ENCODE data around the gene TDRD3. TPM values are rescaled to one million over a fixed set of nuclear protein-coding genes. Genes with fewer than 3 reads are reported as not detected.

Gene TDRD3
- total RNA-seq, 2 donors from 2014 or later, result 12.9 to 22.5 TPM

GRCh38 chr13:60492187-60492586 is 95.2 kb downstream of the TDRD3 start:
- Mint-ChIP-seq H3K27ac (no peak overlapping the region), H3K36me3 (peaks cover 46 to 54% of the 10 kb centered on the region in 2 donors), H3K9me3 (peaks cover 3 to 15% of the 10 kb centered on the region in 2 donors)
- ATAC-seq (no peak), DNase-seq (ENCODE audit: low spot score in 2 of 2) (no peak)

- H3K9me3 Mint-ChIP-seq, result peaks cover 3 to 9% of the 10 kb centered on the region in 2 donors
- ATAC-seq (no peak), DNase-seq (ENCODE audit: low spot score in 2 of 2) (no peak)
- no peak overlapping the region for H3K27ac Mint-ChIP-seq
- H3K36me3 Mint-ChIP-seq, result peaks cover 52 to 56% of the 10 kb centered on the region in 2 donors
Observed at GRCh38 chr13:60494296-60494695, 97.3 kb downstream of the TDRD3 start.

- Mint-ChIP-seq H3K36me3 (peaks cover 63 to 67% of the 10 kb centered on the region in 2 donors), H3K9me3 (peaks cover 10 to 15% of the 10 kb centered on the region in 2 donors), H3K27ac (no peak overlapping the region)
- ATAC-seq (no peak), DNase-seq (ENCODE audit: low spot score in 2 of 2) (no peak)
Observed at GRCh38 chr13:60501236-60501635, 104.2 kb downstream of the TDRD3 start.

GRCh38 chr13:60509601-60510386 is 112.8 kb downstream of the TDRD3 start:
- Mint-ChIP-seq H3K36me3 (peaks cover 31 to 40% of the 10 kb centered on the region in 2 donors), H3K27ac (no peak overlapping the region), H3K9me3 (peaks cover 3 to 15% of the 10 kb centered on the region in 2 donors)

GRCh38 chr13:60511637-60512036 is 114.6 kb downstream of the TDRD3 start:
- Mint-ChIP-seq H3K9me3 (peaks cover 0 to 10% of the 10 kb centered on the region in 2 donors), H3K27ac (no peak overlapping the region), H3K36me3 (peaks cover 31 to 34% of the 10 kb centered on the region in 2 donors)
- ATAC-seq, result no peak
- no peak for DNase-seq (ENCODE audit: low spot score in 2 of 2)

More at GRCh38 chr13:60509601-60510386, 112.8 kb downstream of the TDRD3 start:
- no peak for DNase-seq (ENCODE audit: low spot score in 2 of 2)
- no peak for ATAC-seq

GRCh38 chr13:60514891-60515290 is 117.9 kb downstream of the TDRD3 start:
- ATAC-seq, result no peak
- H3K36me3 Mint-ChIP-seq, result peaks cover 22 to 30% of the 10 kb centered on the region in 2 donors
- H3K9me3 Mint-ChIP-seq, result peaks cover 0 to 10% of the 10 kb centered on the region in 2 donors
- no peak overlapping the region for H3K27ac Mint-ChIP-seq
- no peak for DNase-seq (ENCODE audit: low spot score in 2 of 2)

- ATAC-seq, result no peak
Observed at GRCh38 chr13:60519496-60519895, 122.5 kb downstream of the TDRD3 start.

GRCh38 chr13:60520902-60521569 is 124.0 kb downstream of the TDRD3 start:
- Mint-ChIP-seq H3K27ac (no peak overlapping the region), H3K36me3 (no peaks in the 10 kb centered on the region), H3K9me3 (no peaks in the 10 kb centered on the region)
- DNase-seq (ENCODE audit: low spot score in 2 of 2) (no peak), ATAC-seq (no peak)

More at GRCh38 chr13:60519496-60519895, 122.5 kb downstream of the TDRD3 start:
- H3K36me3 Mint-ChIP-seq, result no peaks in the 10 kb centered on the region
- no peak overlapping the region for H3K27ac Mint-ChIP-seq
- DNase-seq (ENCODE audit: low spot score in 2 of 2), result no peak
- no peaks in the 10 kb centered on the region for H3K9me3 Mint-ChIP-seq

GRCh38 chr13:60538566-60538965 is 141.5 kb downstream of the TDRD3 start:
- DNase-seq (ENCODE audit: low spot score in 2 of 2) (no peak), ATAC-seq (no peak)
- H3K27ac Mint-ChIP-seq, result no peak overlapping the region
- H3K9me3 Mint-ChIP-seq, result no peaks in the 10 kb centered on the region
- no peaks in the 10 kb centered on the region for H3K36me3 Mint-ChIP-seq

GRCh38 chr13:60540276-60540675 is 143.3 kb downstream of the TDRD3 start:
- ATAC-seq (no peak), DNase-seq (ENCODE audit: low spot score in 2 of 2) (no peak)
- H3K9me3 Mint-ChIP-seq, result no peaks in the 10 kb centered on the region
- no peaks in the 10 kb centered on the region for H3K36me3 Mint-ChIP-seq
- no peak overlapping the region for H3K27ac Mint-ChIP-seq

- no peak overlapping the region for H3K27ac Mint-ChIP-seq
- ATAC-seq, result no peak
- H3K9me3 Mint-ChIP-seq, result no peaks in the 10 kb centered on the region
- H3K36me3 Mint-ChIP-seq, result peaks cover 0 to 7% of the 10 kb centered on the region in 2 donors
- DNase-seq (ENCODE audit: low spot score in 2 of 2), result no peak
Observed at GRCh38 chr13:60562096-60562780, 165.2 kb downstream of the TDRD3 start.

- H3K36me3 Mint-ChIP-seq, result peaks cover 21 to 39% of the 10 kb centered on the region in 2 donors
Observed at GRCh38 chr13:60571571-60571970, 174.6 kb downstream of the TDRD3 start.

GRCh38 chr13:60572003-60572798 is 175.2 kb downstream of the TDRD3 start:
- H3K27ac Mint-ChIP-seq, result no peak overlapping the region
- peaks cover 21 to 33% of the 10 kb centered on the region in 2 donors for H3K36me3 Mint-ChIP-seq
- DNase-seq (ENCODE audit: low spot score in 2 of 2) (no peak), ATAC-seq (no peak)
- no peaks in the 10 kb centered on the region for H3K9me3 Mint-ChIP-seq

More at GRCh38 chr13:60571571-60571970, 174.6 kb downstream of the TDRD3 start:
- DNase-seq (ENCODE audit: low spot score in 2 of 2) (no peak), ATAC-seq (no peak)
- Mint-ChIP-seq H3K27ac (no peak overlapping the region), H3K9me3 (no peaks in the 10 kb centered on the region)

GRCh38 chr13:60572855-60573254 is 175.8 kb downstream of the TDRD3 start:
- no peaks in the 10 kb centered on the region for H3K9me3 Mint-ChIP-seq
- no peak for ATAC-seq
- peak overlapping the region in 1 of 2 donors; percentile 63 for H3K27ac Mint-ChIP-seq
- peaks cover 21 to 31% of the 10 kb centered on the region in 2 donors for H3K36me3 Mint-ChIP-seq
- no peak for DNase-seq (ENCODE audit: low spot score in 2 of 2)

- H3K9me3 Mint-ChIP-seq, result no peaks in the 10 kb centered on the region
- peak overlapping the region in 1 of 2 donors; percentile 65 for H3K27ac Mint-ChIP-seq
- peaks cover 8 to 17% of the 10 kb centered on the region in 2 donors for H3K36me3 Mint-ChIP-seq
- DNase-seq (ENCODE audit: low spot score in 2 of 2) (no peak), ATAC-seq (no peak)
Observed at GRCh38 chr13:60574735-60575134, 177.7 kb downstream of the TDRD3 start.

- ATAC-seq (no peak), DNase-seq (ENCODE audit: low spot score in 2 of 2) (no peak)
- Mint-ChIP-seq H3K9me3 (no peaks in the 10 kb centered on the region), H3K27ac (peak overlapping the region in 1 of 2 donors; percentile 65), H3K36me3 (peaks cover 8 to 17% of the 10 kb centered on the region in 2 donors)
Observed at GRCh38 chr13:60575142-60575541, 178.1 kb downstream of the TDRD3 start.
